Hematopoietic multipotent progenitor cell treated with erythropoietin and hydrocortisone succinate and interleukin-3 and kit ligand, for 8 days (in vitro differentiated cells): ENCODE measurements around the gene FOXD2.
"Not testable (repeated sequence)": the region's sequence is repeated elsewhere in the genome, so short reads cannot be mapped to it uniquely, and the experiment has no call there.

Source experiments
- DNase-seq: peaks from one replicate; pipeline ENCODE4 v3.0.0-alpha.2; 2015

The FOXD2 gene

GRCh38 chr1:47440599-47441081 is 2.8 kb downstream of the FOXD2 start:
- DNase-seq, result no peak

GRCh38 chr1:47441450-47442106 is 3.7 kb downstream of the FOXD2 start:
- DNase-seq, result no peak

GRCh38 chr1:47442202-47442601 is 4.4 kb downstream of the FOXD2 start:
- no peak for DNase-seq

- no peak for DNase-seq
Observed at GRCh38 chr1:47442842-47443529, 5.1 kb downstream of the FOXD2 start.

- no peak for DNase-seq
Observed at GRCh38 chr1:47443530-47444296, 5.9 kb downstream of the FOXD2 start.

- no peak for DNase-seq
Observed at GRCh38 chr1:47444297-47444561, 6.4 kb downstream of the FOXD2 start.

GRCh38 chr1:47444562-47445465 is 7.0 kb downstream of the FOXD2 start:
- no peak for DNase-seq

GRCh38 chr1:47445823-47446550 is 8.1 kb downstream of the FOXD2 start:
- DNase-seq, result no peak

- no peak for DNase-seq
Observed at GRCh38 chr1:47448462-47449222, 10.8 kb downstream of the FOXD2 start.

GRCh38 chr1:47449822-47450552 is 12.1 kb downstream of the FOXD2 start:
- no peak for DNase-seq

GRCh38 chr1:47450606-47451005 is 12.8 kb downstream of the FOXD2 start:
- DNase-seq, result no peak

- no peak for DNase-seq
Observed at GRCh38 chr1:47452426-47452825, 14.6 kb downstream of the FOXD2 start.

- DNase-seq, result not testable (repeated sequence)
Observed at GRCh38 chr1:47453910-47454309, 16.1 kb downstream of the FOXD2 start.

- DNase-seq, result no peak
Observed at GRCh38 chr1:47456250-47456649, 18.4 kb downstream of the FOXD2 start.

- DNase-seq, result not testable (repeated sequence)
Observed at GRCh38 chr1:47457547-47457946, 19.7 kb downstream of the FOXD2 start.

GRCh38 chr1:47459253-47459788 is 21.5 kb downstream of the FOXD2 start:
- DNase-seq, result no peak

GRCh38 chr1:47460040-47460439 is 22.2 kb downstream of the FOXD2 start:
- no peak for DNase-seq

- no peak for DNase-seq
Observed at GRCh38 chr1:47460456-47460855, 22.6 kb downstream of the FOXD2 start.

GRCh38 chr1:47465605-47466004 is 27.8 kb downstream of the FOXD2 start:
- no peak for DNase-seq

GRCh38 chr1:47468709-47469389 is 31.0 kb downstream of the FOXD2 start:
- no peak for DNase-seq
